IPS-18a (cell line): ENCODE data around the gene FPR3.
"Not testable (repeated sequence)": the region's sequence is repeated elsewhere in the genome, so short reads cannot be mapped to it uniquely, and the experiment has no call there.

Experiments
- H3K27ac ChIP-seq: one replicate; pipeline ENCODE4 v1.5.1; 2013; ENCODE audit warnings: low read length
- H3K27me3 ChIP-seq: one replicate; pipeline ENCODE4 v1.6.1; 2013; ENCODE audit warnings: mild to moderate bottlenecking, low read length; ENCODE audit not compliant: control insufficient read depth, insufficient read depth
- H3K36me3 ChIP-seq: one replicate; pipeline ENCODE4 v1.6.1; 2013; ENCODE audit warnings: low read depth, low read length; ENCODE audit not compliant: control insufficient read depth
- H3K4me1 ChIP-seq: one replicate; pipeline ENCODE4 v1.6.1; 2013; ENCODE audit warnings: low read depth, low read length; ENCODE audit not compliant: control insufficient read depth
- H3K4me3 ChIP-seq: one replicate; pipeline ENCODE4 v1.5.1; 2013; ENCODE audit warnings: low read length
- H3K9ac ChIP-seq: one replicate; pipeline ENCODE4 v1.6.1; 2013; ENCODE audit warnings: mild to moderate bottlenecking, low read length, moderate library complexity
- H3K9me3 ChIP-seq: one replicate; pipeline ENCODE4 v1.6.1; 2013; ENCODE audit warnings: low read depth, low read length; ENCODE audit not compliant: control insufficient read depth

Gene FPR3

DNA sequence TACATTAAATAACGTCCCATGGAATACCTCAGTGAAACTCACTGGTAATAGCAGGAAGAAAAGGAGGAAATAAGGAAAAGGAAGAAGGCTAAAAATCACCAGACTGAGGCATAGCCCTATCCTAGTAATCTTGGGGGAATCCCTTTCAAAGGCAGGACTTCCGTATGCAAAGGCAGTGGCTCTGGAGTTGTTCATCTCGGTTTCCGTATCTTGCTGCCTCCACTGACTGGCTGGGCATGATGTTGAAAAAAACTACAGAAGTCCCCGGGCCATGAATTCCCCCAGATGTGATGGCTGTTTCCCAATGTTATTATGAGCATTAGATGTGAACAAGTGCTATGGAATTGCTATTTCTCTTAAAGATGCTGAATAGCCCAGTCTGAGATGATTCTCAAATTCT is 28.5 kb upstream of the FPR3 start:
- H3K36me3 ChIP-seq: no peaks in the 10 kb centered on the region
- H3K27ac ChIP-seq: no peak overlapping the region
- H3K9me3 ChIP-seq: no peaks in the 10 kb centered on the region
- H3K4me1 ChIP-seq: no peaks in the 10 kb centered on the region
- no peak overlapping the region for H3K9ac ChIP-seq
- no peaks in the 10 kb centered on the region for H3K27me3 ChIP-seq
- H3K4me3 ChIP-seq: no peak overlapping the region

GRCh38 chr19:51771376-51772130 is 23.4 kb upstream of the FPR3 start:
- H3K9ac ChIP-seq: no peak overlapping the region
- no peaks in the 10 kb centered on the region for H3K36me3 ChIP-seq
- H3K27ac ChIP-seq: no peak overlapping the region
- no peak overlapping the region for H3K4me3 ChIP-seq
- no peaks in the 10 kb centered on the region for H3K27me3 ChIP-seq
- H3K9me3 ChIP-seq: no peaks in the 10 kb centered on the region
- no peaks in the 10 kb centered on the region for H3K4me1 ChIP-seq

DNA sequence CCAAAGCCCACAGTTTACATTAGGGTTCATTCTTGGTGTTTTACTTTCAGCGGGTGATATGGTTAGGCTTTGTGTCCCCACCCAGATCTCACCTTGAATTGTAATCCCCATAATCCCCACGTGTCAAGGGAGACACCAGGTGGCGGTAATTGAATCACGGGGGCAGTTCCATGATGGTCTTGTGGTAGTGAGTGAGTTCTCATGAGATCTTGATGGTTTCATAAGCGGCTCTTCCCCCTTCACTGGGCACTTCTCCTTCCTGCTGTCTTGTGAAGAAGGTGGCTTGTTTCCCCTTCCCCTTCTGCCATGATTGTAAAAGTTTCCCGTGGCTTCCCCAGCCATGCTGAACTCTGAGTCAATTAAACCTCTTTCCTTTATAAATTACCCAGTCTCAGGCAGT is 22.0 kb upstream of the FPR3 start:
- Histone ChIP-seq H3K4me1 (no peaks in the 10 kb centered on the region), H3K4me3 (no peak overlapping the region), H3K27me3 (no peaks in the 10 kb centered on the region), H3K9me3 (no peaks in the 10 kb centered on the region), H3K27ac (no peak overlapping the region), H3K9ac (no peak overlapping the region), H3K36me3 (no peaks in the 10 kb centered on the region)

DNA sequence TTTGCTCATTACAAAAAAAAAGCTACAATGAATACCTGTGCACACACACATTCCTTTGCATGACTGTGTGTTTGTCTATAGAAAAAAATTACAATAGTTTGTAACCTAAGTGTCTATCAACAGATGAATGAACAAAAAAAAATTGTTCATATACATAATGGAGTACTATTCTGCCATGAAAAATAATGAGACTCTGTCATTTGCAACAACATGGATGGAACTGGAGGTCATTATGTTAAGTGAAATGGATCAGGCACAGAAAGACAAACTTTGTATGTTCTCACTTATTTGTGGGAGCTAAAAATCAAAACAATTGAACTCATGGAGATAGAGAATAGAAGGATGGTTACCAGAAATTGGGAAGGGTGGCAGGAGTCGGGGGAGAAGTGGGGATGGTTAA is 18.4 kb upstream of the FPR3 start:
- H3K4me1 ChIP-seq, H3K9me3 ChIP-seq, H3K27ac ChIP-seq, H3K27me3 ChIP-seq, H3K4me3 ChIP-seq, H3K9ac ChIP-seq, H3K36me3 ChIP-seq: not testable (repeated sequence)

GRCh38 chr19:51777570-51778462 is 17.1 kb upstream of the FPR3 start:
- Histone ChIP-seq H3K36me3 (no peaks in the 10 kb centered on the region), H3K27me3 (peaks cover 5% of the 10 kb centered on the region), H3K4me3 (no peak overlapping the region), H3K9me3 (no peaks in the 10 kb centered on the region), H3K9ac (no peak overlapping the region), H3K27ac (no peak overlapping the region), H3K4me1 (no peaks in the 10 kb centered on the region)

DNA sequence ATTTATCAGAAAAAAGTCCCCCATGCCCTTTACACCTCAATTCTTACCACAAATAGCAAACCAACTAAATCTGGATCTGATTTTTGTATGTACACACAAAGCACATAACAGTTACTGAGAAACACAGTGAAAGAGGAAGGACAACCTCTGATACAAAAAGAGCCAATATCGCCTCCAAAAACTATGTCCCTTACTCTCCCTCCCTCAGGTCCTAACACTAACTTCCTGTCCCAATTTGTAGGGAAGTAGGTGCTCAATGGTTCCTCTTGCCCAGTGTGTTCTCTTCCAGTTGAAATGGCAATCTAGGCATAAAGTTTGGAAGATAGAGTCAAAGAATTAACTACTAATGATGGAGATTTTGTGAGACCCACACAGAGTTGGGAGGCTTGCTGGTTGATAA is 15.8 kb upstream of the FPR3 start:
- no peak overlapping the region for H3K9ac ChIP-seq
- no peaks in the 10 kb centered on the region for H3K36me3 ChIP-seq
- H3K4me3 ChIP-seq: no peak overlapping the region
- no peak overlapping the region for H3K27ac ChIP-seq
- no peaks in the 10 kb centered on the region for H3K9me3 ChIP-seq
- H3K27me3 ChIP-seq: peaks cover 5% of the 10 kb centered on the region
- no peaks in the 10 kb centered on the region for H3K4me1 ChIP-seq

- no peak overlapping the region for H3K4me3 ChIP-seq
- H3K9ac ChIP-seq: no peak overlapping the region
These were observed 15.3 kb upstream of the FPR3 start for GRCh38 chr19:51779703-51780102.

GRCh38 chr19:51780270-51780669 is 14.7 kb upstream of the FPR3 start:
- no peak overlapping the region for H3K9ac ChIP-seq
- H3K4me3 ChIP-seq: no peak overlapping the region
- H3K27me3 ChIP-seq: peaks cover 5% of the 10 kb centered on the region
- no peak overlapping the region for H3K27ac ChIP-seq
- H3K9me3 ChIP-seq: no peaks in the 10 kb centered on the region
- no peaks in the 10 kb centered on the region for H3K4me1 ChIP-seq
- no peaks in the 10 kb centered on the region for H3K36me3 ChIP-seq

More at GRCh38 chr19:51779703-51780102, 15.3 kb upstream of the FPR3 start:
- no peaks in the 10 kb centered on the region for H3K36me3 ChIP-seq
- no peak overlapping the region for H3K27ac ChIP-seq
- no peaks in the 10 kb centered on the region for H3K4me1 ChIP-seq
- peaks cover 5% of the 10 kb centered on the region for H3K27me3 ChIP-seq
- H3K9me3 ChIP-seq: no peaks in the 10 kb centered on the region

DNA sequence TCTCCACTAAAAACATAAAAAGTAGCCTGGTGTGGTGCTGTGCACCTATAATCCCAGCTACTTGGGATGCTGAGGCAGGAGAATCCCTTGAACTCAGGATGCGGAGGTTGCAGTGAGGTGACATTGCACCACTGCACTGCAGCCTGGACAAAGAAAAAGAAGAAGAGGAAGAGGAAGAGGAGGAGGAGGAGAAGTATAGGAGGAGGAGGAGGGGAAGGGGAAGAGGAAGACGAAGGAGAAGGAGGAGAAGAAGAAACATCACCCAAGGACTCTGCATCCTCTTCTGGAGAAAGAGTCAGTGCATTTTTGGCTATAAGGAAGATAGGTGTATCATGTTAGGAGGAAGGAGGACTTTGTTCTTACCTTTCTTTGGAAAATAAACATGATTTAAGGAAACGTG is 13.0 kb upstream of the FPR3 start:
- no peak overlapping the region for H3K27ac ChIP-seq
- no peaks in the 10 kb centered on the region for H3K9me3 ChIP-seq
- peaks cover 5% of the 10 kb centered on the region for H3K27me3 ChIP-seq
- H3K36me3 ChIP-seq: no peaks in the 10 kb centered on the region
- no peaks in the 10 kb centered on the region for H3K4me1 ChIP-seq
- no peak overlapping the region for H3K4me3 ChIP-seq
- no peak overlapping the region for H3K9ac ChIP-seq

GRCh38 chr19:51783372-51783771 is 11.6 kb upstream of the FPR3 start:
- H3K9me3 ChIP-seq: no peaks in the 10 kb centered on the region
- no peak overlapping the region for H3K27ac ChIP-seq
- peaks cover 5% of the 10 kb centered on the region for H3K27me3 ChIP-seq
- no peak overlapping the region for H3K4me3 ChIP-seq
- H3K9ac ChIP-seq: no peak overlapping the region
- no peaks in the 10 kb centered on the region for H3K36me3 ChIP-seq
- no peaks in the 10 kb centered on the region for H3K4me1 ChIP-seq

- Histone ChIP-seq H3K27ac (no peak overlapping the region), H3K4me1 (no peaks in the 10 kb centered on the region), H3K27me3 (peaks cover 5% of the 10 kb centered on the region), H3K9ac (no peak overlapping the region), H3K9me3 (no peaks in the 10 kb centered on the region), H3K36me3 (no peaks in the 10 kb centered on the region), H3K4me3 (no peak overlapping the region)
These were observed 10.7 kb upstream of the FPR3 start for GRCh38 chr19:51784109-51784785.
